Esophagus muscularis mucosa (tissue), 4 donors: Measurements from ENCODE around the gene MISP. TPM values are rescaled to one million over a fixed set of nuclear protein-coding genes. Genes with fewer than 3 reads are reported as not detected.

ENCODE experiments used
- DNase-seq: peaks from one replicate; pipeline ENCODE4 v3.0.0-alpha.2; 2017; ENCODE audit errors: extremely low spot score
- H3K27ac ChIP-seq, 4 donors: fragments of 200-600 bp; sonication (generic); replicated peaks in 1 of 4; 1 replicate in 3 of 4; 2 replicates in 1 of 4; pipeline ENCODE4 v1.5.1; 2016 to 2019; ENCODE audit warnings: mild to moderate bottlenecking in 1 of 4
- H3K27me3 ChIP-seq, 4 donors: fragments of 200-600 bp; sonication (generic); one replicate each; pipeline versions ENCODE4 v1.5.1 to v1.6.0; 2016 to 2019
- H3K36me3 ChIP-seq, 4 donors: fragments of 200-600 bp; sonication (generic); one replicate each; pipeline ENCODE4 v1.5.1; 2016 to 2019
- H3K4me1 ChIP-seq, 4 donors: fragments of 200-600 bp; sonication (generic); one replicate each; pipeline ENCODE4 v1.5.1; 2016 to 2019
- H3K4me3 ChIP-seq, 4 donors: fragments of 200-600 bp; sonication (generic); 1 replicate in 2 of 4; 2 replicates in 2 of 4; pipeline ENCODE4 v1.5.1; 2016 to 2019; ENCODE audit warnings: mild to moderate bottlenecking in 4 of 4, moderate library complexity in 1 of 4
- H3K9me3 ChIP-seq, 4 donors: fragments of 200-600 bp; sonication (generic); 1 replicate in 3 of 4; 2 replicates in 1 of 4; pipeline ENCODE4 v1.5.1; 2016 to 2019
- CTCF ChIP-seq, 3 experiments: fragments of 200-600 bp in 2 of 3; fragments of 450-650 bp in 1 of 3; sonication (generic) in 2 of 3; IDR thresholded peaks; one replicate each; pipeline ENCODE4 v1.5.1; 2017 to 2019; ENCODE audit warnings: antibody characterized with exemption in 3 of 3, mild to moderate bottlenecking in 2 of 3, moderate library complexity in 1 of 3
- EP300 ChIP-seq: sonication (generic); formaldehyde crosslinking; IDR thresholded peaks from one replicate; pipeline ENCODE4 v1.6.1; 2017; ENCODE audit warnings: antibody characterized with exemption
- POLR2A ChIP-seq: fragments of 450-650 bp; IDR thresholded peaks from one replicate; pipeline ENCODE4 v1.6.1; 2017; ENCODE audit warnings: antibody characterized with exemption, moderate library complexity, mild to moderate bottlenecking, low read depth
- POLR2AphosphoS5 ChIP-seq, 2 donors: sonication (generic); formaldehyde crosslinking; IDR thresholded peaks; one replicate each; pipeline ENCODE4 v1.6.1; 2017; ENCODE audit warnings: antibody characterized with exemption in 2 of 2
- WGBS: methylation state at CpG from one replicate; pipeline ENCODE4 v1.1.5; 2018; 5-methylcytosine and 5-hydroxymethylcytosine counted together
- intact Hi-C: fragments of 100-400 bp; cut with DNase I; formaldehyde crosslinking; loops from one replicate; pipeline ENCODE4 v1.15.1; 2023
- total RNA-seq, 4 donors: library from RNA; depleted of rRNA; stranded (reverse); fragments of >200 nt; gene quantifications; one replicate each; pipeline versions ENCODE4 v1.1.0 to v1.2.1, GENCODE V29; 2016

The MISP gene
- total RNA-seq, 4 donors from 2014 or later, result 2.0 TPM; not detected in 3

- DNase-seq, result no peak
- H3K36me3 ChIP-seq, result peaks cover 70 to 83% (median 76%) of the 10 kb centered on the region in 4 donors
These were observed 60.1 kb downstream of the MISP start for GRCh38 chr19:810883-811489.

DNA sequence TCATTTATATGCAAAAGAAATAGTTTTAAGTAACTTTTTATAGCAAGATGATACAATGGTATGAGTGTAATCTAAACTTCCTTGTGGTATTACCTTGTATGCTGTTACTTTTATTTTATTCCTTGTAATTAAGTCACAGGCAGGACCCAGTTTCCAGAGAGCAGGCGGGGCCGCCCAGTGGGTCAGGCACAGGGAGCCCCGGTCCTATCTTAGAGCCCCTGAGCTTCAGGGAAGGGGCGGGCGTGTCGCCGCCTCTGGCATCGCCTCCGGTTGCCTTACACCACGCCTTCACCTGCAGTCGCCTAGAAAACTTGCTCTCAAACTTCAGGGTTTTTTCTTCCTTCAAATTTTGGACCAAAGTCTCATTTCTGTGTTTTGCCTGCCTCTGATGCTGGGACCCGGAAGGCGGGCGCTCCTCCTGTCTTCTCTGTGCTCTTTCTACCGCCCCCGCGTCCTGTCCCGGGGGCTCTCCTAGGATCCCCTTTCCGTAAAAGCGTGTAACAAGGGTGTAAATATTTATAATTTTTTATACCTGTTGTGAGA, 60.7 kb downstream of the MISP start:
- H3K9me3 ChIP-seq, result no peaks in the 10 kb centered on the region
- no peak for TF ChIP-seq POLR2AphosphoS5 (IDR thresholded peaks at IDR 0.05)
- TF ChIP-seq POLR2A, result no peak
- TF ChIP-seq EP300, result no peak
- no peak for TF ChIP-seq CTCF (IDR thresholded peaks at IDR 0.05)
- no peak for DNase-seq
- H3K4me3 ChIP-seq, result no peak overlapping the region
- intact Hi-C loops, result no loop called here
- no peak overlapping the region for H3K27ac ChIP-seq
- WGBS, result 91% methylated on average over 20 of the region's 20 CpGs
- H3K36me3 ChIP-seq, result peaks cover 64 to 77% (median 70%) of the 10 kb centered on the region in 4 donors
- no peaks in the 10 kb centered on the region for H3K27me3 ChIP-seq
- H3K4me1 ChIP-seq, result no peaks in the 10 kb centered on the region

More at GRCh38 chr19:810883-811489, 60.1 kb downstream of the MISP start:
- WGBS, result 80% methylated on average over 10 of the region's 25 CpGs
- H3K4me1 ChIP-seq, result no peaks in the 10 kb centered on the region
- TF ChIP-seq POLR2A, result no peak
- no peak for TF ChIP-seq CTCF (IDR thresholded peaks at IDR 0.05)
- no peak for TF ChIP-seq POLR2AphosphoS5 (IDR thresholded peaks at IDR 0.05)
- TF ChIP-seq EP300, result no peak
- no peak overlapping the region for H3K4me3 ChIP-seq
- H3K27me3 ChIP-seq, result no peaks in the 10 kb centered on the region
- no peak overlapping the region for H3K27ac ChIP-seq
- no peaks in the 10 kb centered on the region for H3K9me3 ChIP-seq
- intact Hi-C loops, result no loop called here

- TF ChIP-seq POLR2AphosphoS5 (IDR thresholded peaks at IDR 0.05) (no peak), EP300 (no peak), POLR2A (no peak), CTCF (IDR thresholded peaks at IDR 0.05) (no peak)
- Histone ChIP-seq H3K27me3 (no peaks in the 10 kb centered on the region), H3K9me3 (no peaks in the 10 kb centered on the region), H3K36me3 (peaks cover 58 to 71% (median 64%) of the 10 kb centered on the region in 4 donors), H3K4me1 (no peaks in the 10 kb centered on the region), H3K27ac (no peak overlapping the region), H3K4me3 (no peak overlapping the region)
- intact Hi-C loops, result no loop called here
- 87% methylated on average over 32 of the region's 80 CpGs for WGBS
- DNase-seq, result no peak
These were observed 61.3 kb downstream of the MISP start for GRCh38 chr19:812049-812746.

DNA sequence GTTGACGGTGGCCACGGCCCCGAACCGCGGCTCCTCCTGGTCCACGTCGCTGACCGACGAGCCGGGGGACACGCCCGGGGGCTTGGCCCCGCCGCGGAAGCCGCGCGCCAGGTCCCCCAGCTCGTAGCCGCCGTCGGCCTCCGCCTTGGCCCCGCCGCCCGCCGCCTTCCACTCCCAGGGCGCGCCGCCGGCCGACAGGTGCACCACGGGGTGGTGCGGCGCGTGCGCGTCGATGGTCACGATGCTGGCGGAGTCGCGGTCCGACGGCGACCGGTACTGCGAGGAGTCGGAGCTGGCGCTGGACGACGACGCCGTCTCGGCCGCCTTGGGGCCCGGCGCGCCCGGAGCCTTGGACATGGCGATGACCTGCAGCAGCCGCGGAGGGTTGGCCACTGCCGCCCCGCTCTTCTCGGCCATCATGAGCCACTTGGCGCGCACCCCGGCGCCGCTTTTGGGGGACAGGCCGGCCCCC, 61.9 kb downstream of the MISP start:
- Histone ChIP-seq H3K27me3 (no peaks in the 10 kb centered on the region), H3K36me3 (peaks cover 52 to 65% (median 58%) of the 10 kb centered on the region in 4 donors), H3K4me1 (no peaks in the 10 kb centered on the region), H3K9me3 (no peaks in the 10 kb centered on the region), H3K27ac (no peak overlapping the region), H3K4me3 (no peak overlapping the region)
- no peak for TF ChIP-seq CTCF (IDR thresholded peaks at IDR 0.05)
- no peak for TF ChIP-seq POLR2AphosphoS5 (IDR thresholded peaks at IDR 0.05)
- TF ChIP-seq POLR2A, result no peak
- no peak for TF ChIP-seq EP300
- WGBS, result 90% methylated on average over 38 of the region's 72 CpGs
- no peak for DNase-seq
- intact Hi-C loops, result no loop called here
